Stimulated activated naive CD8-positive, alpha-beta T cell treated with anti-CD3 and anti-CD28 coated beads, Interleukin-15, Interleukin-2, amounts not matched to agents 100 ng/mL and 50 ng/mL, for 24 hours (primary cell): ENCODE measurements around the gene LPCAT2.

Experiments
- H3K27ac Mint-ChIP-seq: one replicate; pipeline ENCODE4 v1.8.0; 2021; ENCODE audit warnings: mild to moderate bottlenecking, mixed read lengths
- H3K27me3 Mint-ChIP-seq: one replicate; pipeline ENCODE4 v1.8.0; 2021; ENCODE audit warnings: mixed read lengths
- H3K36me3 Mint-ChIP-seq: one replicate; pipeline ENCODE4 v1.8.0; 2021; ENCODE audit warnings: low read depth, mixed read lengths
- H3K4me1 Mint-ChIP-seq: one replicate; pipeline ENCODE4 v1.8.0; 2021; ENCODE audit warnings: low read depth, mixed read lengths
- H3K4me3 Mint-ChIP-seq: one replicate; pipeline ENCODE4 v1.8.0; 2021; ENCODE audit warnings: mild to moderate bottlenecking, mixed read lengths
- H3K9me3 Mint-ChIP-seq: one replicate; pipeline ENCODE4 v1.8.0; 2021; ENCODE audit warnings: mixed read lengths

Gene LPCAT2

DNA sequence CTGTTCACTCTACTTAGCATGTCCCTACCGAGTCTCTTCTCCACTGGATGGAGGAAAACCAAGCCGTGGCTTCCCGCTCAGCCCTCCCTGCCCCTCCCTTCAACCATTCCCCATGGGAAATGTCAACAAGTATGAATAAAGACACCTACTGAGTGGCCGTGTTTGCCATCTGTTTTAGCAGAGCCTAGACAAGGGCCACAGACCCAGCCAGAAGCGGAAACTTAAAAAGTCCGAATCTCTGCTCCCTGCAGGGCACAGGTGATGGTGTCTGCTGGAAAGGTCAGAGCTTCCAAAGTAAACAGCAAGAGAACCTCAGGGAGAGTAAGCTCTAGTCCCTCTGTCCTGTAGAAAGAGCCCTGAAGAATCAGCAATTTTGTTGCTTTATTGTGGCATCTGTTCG is 2.8 kb upstream of the LPCAT2 start:
- Mint-ChIP-seq H3K27ac (no peak overlapping the region), H3K36me3 (no peaks in the 10 kb centered on the region), H3K4me3 (no peak overlapping the region), H3K27me3 (peaks cover 39% of the 10 kb centered on the region), H3K9me3 (no peaks in the 10 kb centered on the region), H3K4me1 (peaks cover 5% of the 10 kb centered on the region)

- Mint-ChIP-seq H3K4me3 (no peak overlapping the region), H3K27me3 (peaks cover 37% of the 10 kb centered on the region), H3K36me3 (no peaks in the 10 kb centered on the region), H3K27ac (no peak overlapping the region), H3K4me1 (peaks cover 5% of the 10 kb centered on the region), H3K9me3 (no peaks in the 10 kb centered on the region)
Measured at GRCh38 chr16:55506708-55507107, 2.2 kb upstream of the LPCAT2 start.

DNA sequence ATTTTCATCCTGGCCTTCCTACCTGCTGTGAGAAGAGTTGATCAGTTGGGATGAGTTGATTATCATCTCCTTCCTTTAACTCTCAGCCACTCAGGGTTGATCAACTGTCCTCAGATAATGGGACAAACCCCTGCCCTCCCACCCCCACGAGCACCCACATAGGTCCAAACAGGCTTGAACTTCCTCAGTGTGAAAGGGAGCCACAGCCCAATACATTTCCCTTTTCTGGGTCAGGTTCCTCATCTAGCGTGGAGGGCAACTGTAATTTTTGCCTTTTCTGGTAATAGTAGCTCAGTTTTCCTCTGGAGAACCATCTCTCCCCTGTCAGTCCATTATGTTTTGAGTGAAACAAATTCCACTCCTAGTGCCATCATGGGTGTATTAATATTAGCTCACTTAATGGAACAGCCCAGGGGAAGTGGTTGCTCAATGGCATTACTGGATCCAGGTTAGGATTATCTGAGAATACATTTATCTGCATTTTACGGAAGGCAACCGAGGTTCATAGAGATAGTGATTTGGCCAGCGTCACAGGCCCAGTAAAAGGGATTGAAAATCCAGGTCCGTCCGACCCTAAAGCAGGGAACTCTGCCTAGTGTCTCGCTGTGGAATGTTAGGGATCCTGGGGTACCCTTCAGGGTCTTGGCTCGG is 476 bp upstream of the LPCAT2 start:
- H3K4me1 Mint-ChIP-seq: peaks cover 5% of the 10 kb centered on the region
- peaks cover 8% of the 10 kb centered on the region for H3K9me3 Mint-ChIP-seq
- no peaks in the 10 kb centered on the region for H3K36me3 Mint-ChIP-seq
- no peak overlapping the region for H3K27ac Mint-ChIP-seq
- peak overlapping the region; percentile 20 for H3K4me3 Mint-ChIP-seq
- peaks cover 52% of the 10 kb centered on the region for H3K27me3 Mint-ChIP-seq

- Mint-ChIP-seq H3K4me1 (peaks cover 5% of the 10 kb centered on the region), H3K27me3 (peaks cover 52% of the 10 kb centered on the region), H3K9me3 (peaks cover 8% of the 10 kb centered on the region), H3K27ac (no peak overlapping the region), H3K4me3 (peak overlapping the region; percentile 20), H3K36me3 (no peaks in the 10 kb centered on the region)
Measured at GRCh38 chr16:55510185-55510805, 1.4 kb downstream of the LPCAT2 start.

DNA sequence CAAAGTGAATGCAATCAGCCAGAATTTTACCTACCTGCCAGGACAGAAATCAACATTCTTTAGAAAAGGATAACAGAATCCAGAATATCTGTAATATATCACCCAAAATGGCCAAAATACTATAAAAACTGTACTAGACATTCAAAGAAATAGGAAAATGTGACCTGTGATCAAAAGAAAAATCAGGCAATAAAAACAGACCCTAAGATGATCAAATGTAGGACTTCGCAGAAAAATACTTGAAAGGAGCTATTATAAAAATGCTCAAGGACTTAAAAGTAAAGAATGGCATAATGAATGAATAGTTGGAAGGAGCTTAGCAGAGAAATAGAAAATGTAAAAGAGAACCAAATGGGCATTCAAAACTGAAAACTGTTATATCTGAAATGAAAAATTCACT is 4.1 kb downstream of the LPCAT2 start:
- Mint-ChIP-seq H3K4me3 (no peak overlapping the region), H3K4me1 (peaks cover 5% of the 10 kb centered on the region), H3K27ac (no peak overlapping the region), H3K36me3 (no peaks in the 10 kb centered on the region), H3K27me3 (peaks cover 42% of the 10 kb centered on the region), H3K9me3 (peaks cover 8% of the 10 kb centered on the region)

DNA sequence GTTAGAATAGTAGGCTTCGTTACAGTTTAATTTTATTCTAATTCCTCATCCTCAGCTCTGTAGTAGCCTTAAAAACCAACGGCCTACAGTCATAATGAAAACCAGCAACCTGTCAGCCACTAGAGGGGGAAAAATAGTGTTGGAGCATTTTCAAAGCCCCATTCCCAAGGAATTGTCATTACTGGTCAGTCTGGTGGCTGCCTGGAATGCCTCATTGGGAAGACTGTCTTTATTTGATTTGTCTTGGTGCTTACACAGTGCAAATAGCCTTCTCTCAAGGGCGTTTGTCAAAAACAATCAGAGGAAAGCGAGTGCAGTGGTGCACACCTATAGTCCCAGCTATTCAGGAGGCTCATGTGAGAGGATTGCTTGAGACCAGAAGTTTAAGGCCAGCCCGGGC is 4.7 kb downstream of the LPCAT2 start:
- H3K9me3 Mint-ChIP-seq: peaks cover 8% of the 10 kb centered on the region
- H3K4me1 Mint-ChIP-seq: peaks cover 3% of the 10 kb centered on the region
- no peak overlapping the region for H3K4me3 Mint-ChIP-seq
- H3K27ac Mint-ChIP-seq: no peak overlapping the region
- H3K27me3 Mint-ChIP-seq: peaks cover 37% of the 10 kb centered on the region
- no peaks in the 10 kb centered on the region for H3K36me3 Mint-ChIP-seq

- no peak overlapping the region for H3K27ac Mint-ChIP-seq
- no peak overlapping the region for H3K4me3 Mint-ChIP-seq
- H3K27me3 Mint-ChIP-seq: peaks cover 25% of the 10 kb centered on the region
- H3K9me3 Mint-ChIP-seq: peaks cover 8% of the 10 kb centered on the region
- H3K4me1 Mint-ChIP-seq: no peaks in the 10 kb centered on the region
- H3K36me3 Mint-ChIP-seq: no peaks in the 10 kb centered on the region
Measured at GRCh38 chr16:55515111-55515510, 6.2 kb downstream of the LPCAT2 start.

- no peak overlapping the region for H3K4me3 Mint-ChIP-seq
- peaks cover 7% of the 10 kb centered on the region for H3K9me3 Mint-ChIP-seq
- no peak overlapping the region for H3K27ac Mint-ChIP-seq
- no peaks in the 10 kb centered on the region for H3K4me1 Mint-ChIP-seq
- H3K36me3 Mint-ChIP-seq: no peaks in the 10 kb centered on the region
- no peaks in the 10 kb centered on the region for H3K27me3 Mint-ChIP-seq
Measured at GRCh38 chr16:55521792-55522191, 12.9 kb downstream of the LPCAT2 start.

GRCh38 chr16:55526441-55526840 is 17.6 kb downstream of the LPCAT2 start:
- Mint-ChIP-seq H3K27me3 (peaks cover 7% of the 10 kb centered on the region), H3K9me3 (peaks cover 7% of the 10 kb centered on the region), H3K4me3 (no peak overlapping the region), H3K36me3 (no peaks in the 10 kb centered on the region), H3K4me1 (no peaks in the 10 kb centered on the region), H3K27ac (no peak overlapping the region)

DNA sequence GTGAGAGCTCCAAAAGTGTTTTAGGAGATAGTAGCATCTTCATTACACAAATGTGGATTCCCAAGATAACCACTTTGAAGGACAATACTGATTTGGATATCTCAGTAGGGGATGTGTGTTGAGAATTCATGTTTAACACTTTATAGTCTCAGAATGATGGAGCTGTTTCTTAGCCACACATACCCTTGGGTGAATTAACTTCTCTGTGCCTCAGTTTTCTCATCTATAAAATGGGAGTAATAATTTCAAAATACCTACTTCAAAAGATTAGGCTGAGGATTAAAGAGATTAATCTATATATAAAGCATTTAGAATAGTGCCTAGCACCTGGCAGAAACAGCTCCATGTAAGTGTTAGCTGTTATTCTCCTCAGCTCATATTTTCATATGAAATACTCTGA is 19.0 kb downstream of the LPCAT2 start:
- H3K36me3 Mint-ChIP-seq: no peaks in the 10 kb centered on the region

GRCh38 chr16:55529018-55529417 is 20.1 kb downstream of the LPCAT2 start:
- peaks cover 7% of the 10 kb centered on the region for H3K27me3 Mint-ChIP-seq
- H3K27ac Mint-ChIP-seq: no peak overlapping the region
- H3K4me3 Mint-ChIP-seq: no peak overlapping the region
- no peaks in the 10 kb centered on the region for H3K36me3 Mint-ChIP-seq
- no peaks in the 10 kb centered on the region for H3K9me3 Mint-ChIP-seq
- no peaks in the 10 kb centered on the region for H3K4me1 Mint-ChIP-seq

More for the DNA sequence above, 19.0 kb downstream of the LPCAT2 start:
- no peaks in the 10 kb centered on the region for H3K9me3 Mint-ChIP-seq
- H3K4me3 Mint-ChIP-seq: no peak overlapping the region
- peaks cover 7% of the 10 kb centered on the region for H3K27me3 Mint-ChIP-seq
- no peak overlapping the region for H3K27ac Mint-ChIP-seq
- no peaks in the 10 kb centered on the region for H3K4me1 Mint-ChIP-seq

- Mint-ChIP-seq H3K27me3 (peaks cover 7% of the 10 kb centered on the region), H3K36me3 (no peaks in the 10 kb centered on the region), H3K27ac (no peak overlapping the region), H3K4me1 (no peaks in the 10 kb centered on the region), H3K9me3 (no peaks in the 10 kb centered on the region), H3K4me3 (no peak overlapping the region)
Measured at GRCh38 chr16:55530316-55530856, 21.5 kb downstream of the LPCAT2 start.

- H3K4me1 Mint-ChIP-seq: no peaks in the 10 kb centered on the region
Measured at GRCh38 chr16:55532227-55532626, 23.4 kb downstream of the LPCAT2 start.

GRCh38 chr16:55534756-55535155 is 25.9 kb downstream of the LPCAT2 start:
- H3K4me3 Mint-ChIP-seq: no peak overlapping the region
- H3K36me3 Mint-ChIP-seq: no peaks in the 10 kb centered on the region
- no peak overlapping the region for H3K27ac Mint-ChIP-seq
- H3K4me1 Mint-ChIP-seq: no peaks in the 10 kb centered on the region
- H3K27me3 Mint-ChIP-seq: no peaks in the 10 kb centered on the region
- H3K9me3 Mint-ChIP-seq: no peaks in the 10 kb centered on the region

More at GRCh38 chr16:55532227-55532626, 23.4 kb downstream of the LPCAT2 start:
- Mint-ChIP-seq H3K27me3 (peaks cover 7% of the 10 kb centered on the region), H3K9me3 (no peaks in the 10 kb centered on the region), H3K27ac (no peak overlapping the region), H3K4me3 (no peak overlapping the region), H3K36me3 (no peaks in the 10 kb centered on the region)

DNA sequence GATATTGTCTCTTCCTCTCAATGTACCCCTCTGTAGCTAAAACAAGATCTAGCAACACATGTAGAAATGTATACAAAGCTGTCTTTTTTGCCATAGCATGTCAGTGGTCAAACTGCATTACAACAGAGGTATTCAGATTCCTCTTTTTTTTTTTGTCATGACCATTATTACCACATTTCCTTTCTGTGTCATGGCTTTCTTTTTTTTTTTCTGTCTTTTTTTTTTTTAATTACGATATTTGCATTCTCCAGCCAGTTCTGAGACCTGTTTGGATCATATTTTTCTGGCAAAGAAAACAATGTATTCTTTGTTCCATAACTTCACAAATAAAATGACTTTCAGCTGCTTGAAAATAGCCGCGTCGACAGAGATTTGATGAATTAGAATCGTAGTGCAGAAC is 30.2 kb downstream of the LPCAT2 start:
- Mint-ChIP-seq H3K27me3 (no peaks in the 10 kb centered on the region), H3K4me3 (no peak overlapping the region), H3K9me3 (no peaks in the 10 kb centered on the region), H3K36me3 (no peaks in the 10 kb centered on the region), H3K4me1 (no peaks in the 10 kb centered on the region), H3K27ac (no peak overlapping the region)

- Mint-ChIP-seq H3K27ac (no peak overlapping the region), H3K9me3 (no peaks in the 10 kb centered on the region), H3K4me1 (no peaks in the 10 kb centered on the region), H3K27me3 (no peaks in the 10 kb centered on the region), H3K36me3 (no peaks in the 10 kb centered on the region), H3K4me3 (no peak overlapping the region)
Measured at GRCh38 chr16:55539488-55539887, 30.6 kb downstream of the LPCAT2 start.
